Endodermal cell (in vitro differentiated cells): ENCODE data around the gene ARHGEF12. TPM values are rescaled to one million over a fixed set of nuclear protein-coding genes. Genes with fewer than 3 reads are reported as not detected.
A peak's percentile ranks its signal among the peaks of the same experiment; 100 is the strongest.

Experiments used
- DNase-seq: peaks from one replicate; pipeline ENCODE4 v3.0.0-alpha.2; 2017
- H3K27ac ChIP-seq: 2 replicates; pipeline ENCODE4 v1.5.1; 2013; ENCODE audit warnings: mild to moderate bottlenecking, low read depth, low read length, moderate library complexity
- H3K27me3 ChIP-seq: 2 replicates; pipeline ENCODE4 v1.6.1; 2013; ENCODE audit warnings: mild to moderate bottlenecking, low read length, moderate library complexity; ENCODE audit not compliant: insufficient read depth, control insufficient read depth, poor library complexity, severe bottlenecking
- H3K36me3 ChIP-seq: 2 replicates; pipeline ENCODE4 v1.7.0; 2013; ENCODE audit warnings: mild to moderate bottlenecking, low read length, moderate library complexity; ENCODE audit not compliant: control insufficient read depth, insufficient read depth
- H3K4me1 ChIP-seq: one replicate; pipeline ENCODE4 v1.7.0; 2013; ENCODE audit warnings: low read length; ENCODE audit not compliant: control insufficient read depth, insufficient read depth
- H3K4me3 ChIP-seq: 2 replicates; pipeline ENCODE4 v1.5.1; 2013; ENCODE audit warnings: mild to moderate bottlenecking, low read length, moderate library complexity
- H3K9ac ChIP-seq: 2 replicates; pipeline ENCODE4 v1.6.1; 2013; ENCODE audit warnings: mild to moderate bottlenecking, low read length, moderate library complexity; ENCODE audit not compliant: poor library complexity, severe bottlenecking; ENCODE audit errors: extremely low read depth
- H3K9me3 ChIP-seq: 2 replicates; pipeline ENCODE4 v1.6.1; 2013; ENCODE audit warnings: mild to moderate bottlenecking, low read length, moderate library complexity; ENCODE audit not compliant: control insufficient read depth
- H3K27ac Mint-ChIP-seq: 2 replicates; pipeline ENCODE4 v1.8.0; 2020; ENCODE audit warnings: mixed read lengths
- H3K27me3 Mint-ChIP-seq: 2 replicates; pipeline ENCODE4 v1.8.0; 2021; ENCODE audit warnings: mild to moderate bottlenecking, mixed read lengths; ENCODE audit not compliant: insufficient read depth
- H3K36me3 Mint-ChIP-seq: 2 replicates; pipeline ENCODE4 v1.8.0; 2020; ENCODE audit warnings: low read depth, mixed read lengths
- H3K4me1 Mint-ChIP-seq: 2 replicates; pipeline ENCODE4 v1.8.0; 2020; ENCODE audit warnings: mixed read lengths
- H3K4me3 Mint-ChIP-seq: 2 replicates; pipeline ENCODE4 v1.8.0; 2020; ENCODE audit warnings: mild to moderate bottlenecking, moderate library complexity, mixed read lengths
- H3K9me3 Mint-ChIP-seq: 2 replicates; pipeline ENCODE4 v1.8.0; 2020; ENCODE audit warnings: mild to moderate bottlenecking, mixed read lengths
- CTCF ChIP-seq: fragments of 200-600 bp; sonication (generic); conservative IDR thresholded peaks from 2 replicates; pipeline ENCODE4 v1.5.0; 2021; ENCODE audit warnings: antibody characterized with exemption, mild to moderate bottlenecking
- WGBS, 2 experiments: methylation state at CpG; one replicate each; pipeline versions ENCODE4 v1.1.5 to v1.1.7; 2013; ENCODE audit warnings: missing lambda C conversion rate in 2 of 2, mixed read lengths in 1 of 2; ENCODE audit not compliant: insufficient coverage in 1 of 2, insufficient read length in 1 of 2; 5-methylcytosine and 5-hydroxymethylcytosine counted together
- total RNA-seq, 2 donors: library from RNA; stranded (reverse); fragmentation: NEBNext Ultra II Directional in 1 of 2; extraction: Animal tissue kit (Norgen Biotek cat#: 25700) in 1 of 2; gene quantifications; 2 replicates in 1 of 2; 3 replicates in 1 of 2; pipeline ENCODE4 v1.2.1, GENCODE V29; 2021

Gene ARHGEF12
- total RNA-seq, 2 donors from 2014 or later = 35.3 to 38.7 TPM

- Histone ChIP-seq H3K27ac (no peak overlapping the region), H3K4me3 (no peak overlapping the region), H3K27me3 (no peaks in the 10 kb centered on the region), H3K9me3 (peaks cover 8% of the 10 kb centered on the region), H3K36me3 (no peaks in the 10 kb centered on the region), H3K4me1 (no peaks in the 10 kb centered on the region), H3K9ac (no peak overlapping the region)
- no peaks in the 10 kb centered on the region for H3K27me3 Mint-ChIP-seq
- peaks cover 9% of the 10 kb centered on the region for H3K36me3 Mint-ChIP-seq
- peaks cover 20% of the 10 kb centered on the region for H3K9me3 Mint-ChIP-seq
- WGBS, 2 experiments = 93 to 100% methylated on average over 2 to 4 of the region's 4 CpGs
- H3K4me3 Mint-ChIP-seq = no peak overlapping the region
- no peak overlapping the region for H3K27ac Mint-ChIP-seq
- no peak for DNase-seq
- no peak for TF ChIP-seq CTCF
- H3K4me1 Mint-ChIP-seq = peaks cover 8% of the 10 kb centered on the region
Measured at GRCh38 chr11:120383518-120384155, 47.4 kb downstream of the ARHGEF12 start.

DNA sequence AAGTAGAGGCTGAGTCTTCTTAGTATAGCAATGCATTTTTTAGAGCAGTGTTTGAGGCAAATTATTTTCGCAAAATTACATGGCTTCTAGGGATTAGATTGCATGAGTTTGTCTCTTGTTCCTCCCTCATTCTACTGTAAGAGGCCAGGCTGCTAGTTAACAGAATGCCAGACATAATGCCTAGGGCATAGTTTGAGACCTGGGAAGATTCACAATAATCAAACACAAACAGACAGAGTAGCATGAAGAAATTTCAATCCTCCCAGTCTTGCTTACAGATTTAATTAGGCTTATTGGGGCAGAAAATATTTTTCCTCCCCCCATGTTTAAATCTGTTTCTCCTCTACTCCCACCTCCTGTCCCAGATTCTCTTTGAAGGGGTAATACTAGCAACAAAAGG is 48.3 kb downstream of the ARHGEF12 start:
- Mint-ChIP-seq H3K4me3 (no peak overlapping the region), H3K4me1 (peaks cover 8% of the 10 kb centered on the region), H3K36me3 (peaks cover 7% of the 10 kb centered on the region), H3K27ac (no peak overlapping the region), H3K9me3 (peaks cover 21% of the 10 kb centered on the region), H3K27me3 (no peaks in the 10 kb centered on the region)
- Histone ChIP-seq H3K9me3 (peaks cover 13% of the 10 kb centered on the region), H3K27ac (no peak overlapping the region), H3K4me1 (no peaks in the 10 kb centered on the region), H3K36me3 (no peaks in the 10 kb centered on the region), H3K4me3 (no peak overlapping the region), H3K9ac (no peak overlapping the region), H3K27me3 (no peaks in the 10 kb centered on the region)
- TF ChIP-seq CTCF = no peak
- WGBS, 2 experiments = 80 to 87% methylated on average over 1 of the region's 1 CpG
- DNase-seq = no peak

DNA sequence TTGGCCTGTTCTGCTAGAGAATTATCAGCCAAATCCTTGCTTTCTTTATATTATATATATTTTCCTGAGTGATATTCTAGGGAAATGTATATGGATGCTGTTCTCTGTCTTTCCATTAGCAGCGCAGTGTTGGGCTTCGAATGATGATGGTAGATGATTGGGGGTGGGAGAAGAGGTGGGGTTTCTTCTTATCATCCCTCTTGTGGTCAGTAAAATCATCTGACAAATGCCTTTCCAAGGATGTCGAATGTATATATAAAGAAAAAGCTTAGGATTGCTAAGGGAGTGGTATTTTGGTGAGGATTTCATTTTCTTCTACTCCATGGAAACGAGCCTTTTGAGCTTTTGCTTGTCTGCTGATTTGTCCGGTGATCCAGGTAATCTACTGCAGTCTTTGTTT is 48.9 kb downstream of the ARHGEF12 start:
- Histone ChIP-seq H3K9me3 (peaks cover 13% of the 10 kb centered on the region), H3K4me1 (no peaks in the 10 kb centered on the region), H3K9ac (no peak overlapping the region), H3K36me3 (no peaks in the 10 kb centered on the region), H3K27ac (no peak overlapping the region), H3K27me3 (no peaks in the 10 kb centered on the region), H3K4me3 (no peak overlapping the region)
- H3K27me3 Mint-ChIP-seq = no peaks in the 10 kb centered on the region
- H3K9me3 Mint-ChIP-seq = peaks cover 26% of the 10 kb centered on the region
- no peak for DNase-seq
- peak; percentile 13 for TF ChIP-seq CTCF
- no peak overlapping the region for H3K4me3 Mint-ChIP-seq
- WGBS, 2 experiments = 93 to 100% methylated on average over 1 to 5 of the region's 5 CpGs
- H3K27ac Mint-ChIP-seq = no peak overlapping the region
- H3K4me1 Mint-ChIP-seq = peaks cover 8% of the 10 kb centered on the region
- H3K36me3 Mint-ChIP-seq = peaks cover 11% of the 10 kb centered on the region
